ENCODE measurements around the gene PHAF1. TPM values are rescaled to one million over a fixed set of nuclear protein-coding genes. Genes with fewer than 3 reads are reported as not detected.
A peak's percentile ranks its signal among the peaks of the same experiment; 100 is the strongest.

The PHAF1 gene
- total and polyA plus RNA-seq, 2 of the 13 experiments (the other 11 are each of a cell fraction or from before 2014, with no cell fraction given): 48.3 to 174 TPM

DNA sequence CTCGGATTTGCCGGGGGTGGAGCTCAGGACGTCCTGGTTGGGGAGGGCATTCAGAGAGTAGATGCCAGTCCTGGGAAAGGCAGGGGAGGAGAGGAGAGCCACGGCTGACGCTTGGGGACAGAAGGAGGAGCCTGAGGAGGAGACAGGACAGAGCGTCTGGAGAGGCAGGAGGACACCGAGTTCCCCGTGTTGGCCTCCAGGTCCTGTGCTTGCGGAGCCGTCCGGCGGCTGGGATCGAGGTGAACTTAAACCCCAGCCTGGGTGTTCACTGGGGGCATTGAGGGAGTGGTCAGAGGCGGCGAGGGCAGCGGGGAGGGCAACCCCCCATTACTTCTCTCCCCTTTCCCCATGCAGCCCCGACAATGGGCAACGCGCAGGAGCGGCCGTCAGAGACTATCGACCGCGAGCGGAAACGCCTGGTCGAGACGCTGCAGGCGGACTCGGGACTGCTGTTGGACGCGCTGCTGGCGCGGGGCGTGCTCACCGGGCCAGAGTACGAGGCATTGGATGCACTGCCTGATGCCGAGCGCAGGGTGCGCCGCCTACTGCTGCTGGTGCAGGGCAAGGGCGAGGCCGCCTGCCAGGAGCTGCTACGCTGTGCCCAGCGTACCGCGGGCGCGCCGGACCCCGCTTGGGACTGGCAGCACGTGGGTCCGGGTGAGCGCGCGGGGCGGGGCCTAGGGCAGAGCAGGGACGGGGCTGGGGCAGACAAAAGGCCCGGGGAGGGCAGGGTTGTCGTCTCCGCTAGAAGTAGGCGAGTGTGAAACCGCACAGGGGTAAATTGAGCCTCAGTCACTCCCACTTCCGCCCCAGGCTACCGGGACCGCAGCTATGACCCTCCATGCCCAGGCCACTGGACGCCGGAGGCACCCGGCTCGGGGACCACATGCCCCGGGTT is 64.3 kb downstream of the PHAF1 start (continued):
- TF ChIP-seq, protein P1, sequence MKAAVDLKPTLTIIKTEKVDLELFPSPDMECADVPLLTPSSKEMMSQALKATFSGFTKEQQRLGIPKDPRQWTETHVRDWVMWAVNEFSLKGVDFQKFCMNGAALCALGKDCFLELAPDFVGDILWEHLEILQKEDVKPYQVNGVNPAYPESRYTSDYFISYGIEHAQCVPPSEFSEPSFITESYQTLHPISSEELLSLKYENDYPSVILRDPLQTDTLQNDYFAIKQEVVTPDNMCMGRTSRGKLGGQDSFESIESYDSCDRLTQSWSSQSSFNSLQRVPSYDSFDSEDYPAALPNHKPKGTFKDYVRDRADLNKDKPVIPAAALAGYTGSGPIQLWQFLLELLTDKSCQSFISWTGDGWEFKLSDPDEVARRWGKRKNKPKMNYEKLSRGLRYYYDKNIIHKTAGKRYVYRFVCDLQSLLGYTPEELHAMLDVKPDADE (CRISPR knock-in tag; IDR thresholded peaks at IDR 0.05): 0 out of 2 replicates have a peak, but pooled peaks have one; percentile 22
- TF ChIP-seq, protein P2, sequence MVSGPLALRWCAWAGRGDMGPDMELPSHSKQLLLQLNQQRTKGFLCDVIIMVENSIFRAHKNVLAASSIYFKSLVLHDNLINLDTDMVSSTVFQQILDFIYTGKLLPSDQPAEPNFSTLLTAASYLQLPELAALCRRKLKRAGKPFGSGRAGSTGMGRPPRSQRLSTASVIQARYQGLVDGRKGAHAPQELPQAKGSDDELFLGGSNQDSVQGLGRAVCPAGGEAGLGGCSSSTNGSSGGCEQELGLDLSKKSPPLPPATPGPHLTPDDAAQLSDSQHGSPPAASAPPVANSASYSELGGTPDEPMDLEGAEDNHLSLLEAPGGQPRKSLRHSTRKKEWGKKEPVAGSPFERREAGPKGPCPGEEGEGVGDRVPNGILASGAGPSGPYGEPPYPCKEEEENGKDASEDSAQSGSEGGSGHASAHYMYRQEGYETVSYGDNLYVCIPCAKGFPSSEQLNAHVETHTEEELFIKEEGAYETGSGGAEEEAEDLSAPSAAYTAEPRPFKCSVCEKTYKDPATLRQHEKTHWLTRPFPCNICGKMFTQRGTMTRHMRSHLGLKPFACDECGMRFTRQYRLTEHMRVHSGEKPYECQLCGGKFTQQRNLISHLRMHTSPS (CRISPR knock-in tag; IDR thresholded peaks at IDR 0.05; ENCODE audit: low read depth): peak; percentile 99
- peak; percentile 82 for TF ChIP-seq ZNF761 (CRISPR knock-in tag; conservative IDR thresholded peaks at IDR 0.05)
- TF ChIP-seq ZNF264 (CRISPR knock-in tag; IDR thresholded peaks at IDR 0.05): peak; percentile 94
- peak; percentile 96 for TF ChIP-seq SNAPC2 (CRISPR knock-in tag; IDR thresholded peaks at IDR 0.05)
- peak; percentile 83; the same call in 1 of the 2 replicates for TF ChIP-seq TFAP4 (IDR thresholded peaks at IDR 0.05; ENCODE audit: borderline replicate concordance, low read depth)
- peak; percentile 68 for TF ChIP-seq GATAD1 (CRISPR knock-in tag; IDR thresholded peaks at IDR 0.05)
- peak; percentile 88 for TF ChIP-seq NR0B2 (CRISPR knock-in tag; IDR thresholded peaks at IDR 0.05)
- no peak; the same call in 1 of the 2 replicates for TF ChIP-seq TP53 (CRISPR knock-in tag; conservative IDR thresholded peaks at IDR 0.05)
- TF ChIP-seq AGO2 (optimal IDR thresholded peaks at IDR 0.05; ENCODE audit: low read depth, low read length): peak; percentile 77
- peak; percentile 93 for TF ChIP-seq SPEN (CRISPR knock-in tag; IDR thresholded peaks at IDR 0.05; ENCODE audit: low read depth)
- TF ChIP-seq ZSCAN30 (CRISPR knock-in tag; IDR thresholded peaks at IDR 0.05): no peak
- TF ChIP-seq ZNF451 (CRISPR knock-in tag; IDR thresholded peaks at IDR 0.05): peak; percentile 95
- no peak for TF ChIP-seq PAWR (CRISPR knock-in tag; IDR thresholded peaks at IDR 0.05; ENCODE audit: borderline replicate concordance)
- peak; percentile 32 for TF ChIP-seq TBL1XR1 (IDR thresholded peaks at IDR 0.05; ENCODE audit: borderline replicate concordance, low read length, partially characterized antibody)
- peak; percentile 98 for TF ChIP-seq CENPT (CRISPR knock-in tag; IDR thresholded peaks at IDR 0.05; ENCODE audit: low read depth)
- TF ChIP-seq ARID5B (CRISPR knock-in tag; IDR thresholded peaks at IDR 0.05): peak; percentile 83
- TF ChIP-seq ZNF431 (CRISPR knock-in tag; IDR thresholded peaks at IDR 0.05; ENCODE audit: borderline replicate concordance, low read depth): peak; percentile 86
- TF ChIP-seq IRX3 (CRISPR knock-in tag; IDR thresholded peaks at IDR 0.05; ENCODE audit: borderline replicate concordance, low read depth): peak; percentile 83
- peak; percentile 90 for TF ChIP-seq PHF21A (CRISPR knock-in tag; IDR thresholded peaks at IDR 0.05)

Measured in HepG2 (cell line).